GM12864 (cell line): ENCODE results near the gene MACROH2A2.
"Not testable (repeated sequence)": the region's sequence is repeated elsewhere in the genome, so short reads cannot be mapped to it uniquely, and the experiment has no call there.

Experiments used
- DNase-seq: peaks from one replicate; pipeline ENCODE4 v3.0.0-alpha.2; 2011; ENCODE audit warnings: low read depth
- H3K4me3 ChIP-seq: 2 replicates; pipeline ENCODE4 v1.5.1; 2011; ENCODE audit warnings: mild to moderate bottlenecking, low read depth, low read length, control low read depth
- CTCF ChIP-seq: IDR thresholded peaks from 2 replicates; pipeline ENCODE4 v1.5.1; 2011; ENCODE audit warnings: low read depth, mild to moderate bottlenecking, moderate library complexity, low read length, control low read depth, inconsistent platforms; ENCODE audit errors: missing control alignments

Gene MACROH2A2

DNA sequence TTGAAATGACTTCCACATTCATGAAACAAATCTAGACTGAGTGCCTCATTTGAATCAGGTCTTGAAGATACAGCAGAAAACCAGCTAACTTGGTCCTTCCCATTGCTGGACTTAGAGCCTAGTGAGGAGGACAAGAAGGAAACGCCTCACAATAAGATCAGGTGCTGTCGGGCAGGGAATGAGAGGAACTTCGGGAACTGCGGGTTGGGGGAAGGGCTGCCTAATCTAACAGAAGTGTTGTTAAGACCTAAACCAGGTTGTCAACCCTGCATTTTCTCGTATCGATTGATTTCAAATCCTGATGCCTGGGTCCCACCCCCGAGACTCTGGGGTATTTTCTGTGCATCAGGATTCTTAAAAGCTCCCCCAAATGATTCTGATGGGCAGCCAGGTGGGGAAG is 26.3 kb downstream of the MACROH2A2 start:
- H3K4me3 ChIP-seq: no peak overlapping the region
- no peak for DNase-seq
- TF ChIP-seq CTCF: no peak

DNA sequence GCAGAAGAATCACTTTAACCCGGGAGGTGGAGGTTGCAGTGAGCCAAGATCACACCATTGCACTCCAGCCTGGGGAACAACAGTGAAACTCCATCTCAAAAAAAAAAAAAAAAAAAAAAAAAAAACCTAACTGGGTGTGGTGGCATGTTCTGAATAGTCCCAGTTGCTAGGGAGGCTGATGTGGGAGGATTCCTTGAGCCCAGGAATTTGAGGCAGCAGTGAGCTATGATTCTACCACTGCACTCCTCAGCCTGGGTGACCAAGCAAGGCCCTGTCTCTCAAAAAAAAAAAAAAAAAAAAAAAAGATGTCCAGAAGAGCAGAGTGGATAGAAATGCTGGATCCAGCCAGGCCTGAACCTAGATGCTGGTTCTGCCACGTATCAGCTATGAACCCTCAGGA is 28.1 kb downstream of the MACROH2A2 start:
- H3K4me3 ChIP-seq: not testable (repeated sequence)

GRCh38 chr10:70084189-70084588 is 31.5 kb downstream of the MACROH2A2 start:
- no peak for DNase-seq
- no peak overlapping the region for H3K4me3 ChIP-seq
- TF ChIP-seq CTCF: no peak

More for the DNA sequence above, 28.1 kb downstream of the MACROH2A2 start:
- not testable (repeated sequence) for DNase-seq

DNA sequence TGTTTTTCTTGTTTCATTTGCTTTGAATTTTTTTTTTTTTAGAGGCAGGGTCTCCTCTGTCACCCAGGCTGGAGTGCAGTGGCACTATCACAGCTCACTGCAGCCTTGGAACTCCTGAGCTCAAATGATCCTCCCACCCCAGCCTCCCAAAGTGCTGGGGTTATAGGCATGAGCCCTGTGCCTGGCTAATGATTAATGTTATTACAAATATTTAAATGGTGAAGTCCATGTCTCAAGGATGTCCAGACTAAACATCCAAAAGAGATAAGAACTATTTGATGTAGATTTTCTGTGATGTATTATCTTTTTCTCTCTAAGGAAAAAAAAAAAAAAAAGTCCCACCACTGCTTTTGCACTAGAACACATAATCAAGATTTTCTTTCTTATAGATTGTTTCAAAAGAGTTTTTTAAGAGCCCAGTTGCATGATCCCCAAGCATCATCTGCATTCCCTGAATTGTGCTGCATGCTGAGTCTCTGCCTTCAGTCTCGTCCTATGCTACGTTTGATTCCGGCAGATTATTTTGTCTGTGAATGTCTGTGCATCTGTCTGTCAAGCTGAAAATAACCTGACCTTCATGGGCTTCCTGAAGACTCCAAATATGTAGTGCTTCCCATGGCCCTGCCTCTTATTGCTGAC is 33.4 kb downstream of the MACROH2A2 start:
- H3K4me3 ChIP-seq: no peak overlapping the region
- TF ChIP-seq CTCF: no peak
- DNase-seq: no peak

DNA sequence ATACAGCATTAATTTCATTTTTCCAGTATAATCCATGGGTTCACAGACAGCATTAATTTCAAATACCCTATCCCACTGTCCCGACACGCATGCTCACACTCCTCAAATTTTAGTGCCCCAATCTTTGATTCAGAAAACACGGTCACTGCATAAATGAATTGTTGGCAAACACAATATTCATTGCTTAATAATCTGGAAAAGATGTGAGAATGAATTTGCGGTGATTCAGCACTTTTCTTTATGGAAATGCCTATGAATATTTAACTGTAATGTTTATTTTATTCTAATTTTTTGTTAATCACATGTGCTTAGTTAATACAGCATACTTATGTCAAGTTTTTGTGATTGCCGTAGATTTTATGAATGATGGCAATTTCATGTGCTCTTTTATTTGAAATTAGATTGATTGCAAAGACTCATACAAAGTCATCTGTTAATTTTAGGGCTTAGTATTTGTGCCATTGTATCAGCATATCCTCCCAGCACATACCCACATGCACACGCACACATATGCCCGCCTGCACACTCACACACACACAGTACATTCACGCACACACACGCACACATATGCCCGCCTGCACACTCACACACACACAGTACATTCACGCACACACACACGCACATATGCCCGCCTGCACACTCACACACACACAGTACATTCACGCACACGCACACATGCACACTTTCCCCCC is 35.1 kb downstream of the MACROH2A2 start:
- no peak for TF ChIP-seq CTCF
- DNase-seq: no peak
- no peak overlapping the region for H3K4me3 ChIP-seq

- no peak overlapping the region for H3K4me3 ChIP-seq
Observed at GRCh38 chr10:70088308-70088698, 35.7 kb downstream of the MACROH2A2 start.

DNA sequence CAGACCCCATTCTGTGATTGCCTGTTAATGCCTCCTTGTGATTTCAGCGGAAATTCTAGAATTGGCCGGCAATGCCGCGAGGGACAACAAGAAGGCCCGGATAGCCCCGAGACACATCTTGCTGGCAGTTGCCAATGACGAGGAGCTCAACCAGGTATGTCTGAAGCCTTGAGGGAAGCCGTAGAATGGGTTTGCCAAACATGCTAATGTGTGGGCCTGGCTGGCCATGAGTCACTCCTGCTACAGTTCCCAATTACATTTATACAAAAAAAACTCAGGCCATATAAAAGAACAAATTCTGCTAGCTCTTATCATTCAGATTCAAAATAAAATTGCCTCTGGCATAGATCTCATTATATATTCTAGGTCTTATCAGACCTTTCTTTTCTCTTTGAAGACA is 37.4 kb downstream of the MACROH2A2 start:
- H3K4me3 ChIP-seq: no peak overlapping the region
- TF ChIP-seq CTCF: no peak
- DNase-seq: no peak

More at GRCh38 chr10:70088308-70088698, 35.7 kb downstream of the MACROH2A2 start:
- TF ChIP-seq CTCF: no peak
- DNase-seq: no peak
